GM19240 (cell line): ENCODE measurements around the gene RGS7.

Experiments used
- DNase-seq: peaks from one replicate; pipeline ENCODE4 v3.0.0; 2011; ENCODE audit warnings: low spot score; ENCODE audit not compliant: insufficient read length

Gene RGS7

DNA sequence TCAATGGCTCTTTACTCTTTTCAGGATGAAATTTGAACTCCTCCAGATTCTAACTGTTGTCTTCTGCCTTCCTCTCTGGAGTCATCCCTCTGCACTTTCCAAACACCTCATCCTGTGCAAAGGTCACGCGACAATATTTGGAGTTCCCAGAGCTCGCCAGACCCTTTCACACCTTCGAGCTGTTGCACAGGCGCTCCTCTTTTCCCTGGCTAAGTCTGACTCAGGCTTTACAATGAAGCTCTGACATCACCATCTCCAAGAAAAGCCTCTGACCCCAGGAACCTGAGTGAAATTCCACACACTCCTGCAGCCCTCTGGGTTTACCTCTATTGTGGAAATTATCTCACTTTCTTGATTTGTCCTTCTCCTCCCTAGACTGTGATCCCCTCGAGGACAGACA, 270.3 kb downstream of the RGS7 start:
- DNase-seq = no peak

DNA sequence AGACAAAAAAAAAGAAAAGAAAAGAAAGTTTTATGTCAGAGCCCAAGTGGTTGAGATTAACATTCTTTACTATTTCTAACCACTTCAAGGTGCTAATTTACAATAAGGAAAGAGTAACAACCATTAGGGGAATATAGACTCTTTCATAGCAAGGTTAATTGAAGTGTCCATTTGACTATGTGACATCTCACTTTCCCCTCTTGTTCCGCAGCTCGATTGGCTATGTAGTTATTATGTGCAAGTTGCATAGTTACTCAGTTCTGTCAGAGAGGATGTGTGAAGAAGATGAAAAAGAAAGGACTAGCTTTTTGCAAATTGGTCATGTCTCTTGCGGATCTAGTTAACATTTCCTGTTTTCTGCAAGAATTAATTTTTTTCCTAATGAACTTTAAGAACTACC, 273.7 kb downstream of the RGS7 start:
- no peak for DNase-seq

DNA sequence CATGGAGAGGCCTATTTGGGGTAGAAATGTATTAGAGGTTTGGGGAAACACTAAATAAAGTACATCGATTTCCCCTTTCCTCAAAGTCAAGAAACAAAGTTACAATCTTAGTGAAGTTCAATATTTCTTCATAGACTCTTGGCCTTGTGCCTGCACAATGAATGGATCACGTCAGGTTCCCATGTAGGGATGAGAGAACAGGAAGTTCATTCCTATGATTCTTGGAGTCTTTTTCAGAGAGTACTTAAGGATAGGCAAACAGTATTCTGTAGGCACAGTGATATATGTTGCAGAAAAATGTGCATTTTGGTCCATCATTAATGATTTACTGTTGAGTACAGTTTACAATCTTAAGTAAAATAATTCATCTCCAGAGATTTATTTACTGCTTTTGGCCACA, 275.5 kb downstream of the RGS7 start:
- no peak for DNase-seq

GRCh38 chr1:241079459-241079858, 277.5 kb downstream of the RGS7 start:
- DNase-seq = no peak

DNA sequence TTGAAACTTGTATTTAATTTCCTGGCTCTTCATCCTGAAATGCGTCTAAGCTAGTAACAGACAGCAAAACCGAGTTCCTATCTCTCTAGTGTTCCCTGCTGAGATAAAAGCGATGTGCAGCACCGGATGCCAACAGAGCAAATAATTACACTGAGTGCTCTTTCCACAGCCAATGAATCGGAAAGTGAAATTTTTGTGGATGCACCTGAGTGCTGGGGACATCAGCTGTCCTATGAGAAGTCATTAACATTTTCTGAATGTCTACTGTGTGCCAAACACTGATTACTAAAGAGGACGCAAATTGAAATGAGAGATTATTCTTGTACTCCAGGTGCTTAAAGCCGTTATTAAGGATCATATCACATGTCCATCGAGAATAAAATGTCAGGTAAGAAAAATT, 278.0 kb downstream of the RGS7 start:
- DNase-seq = no peak

- no peak for DNase-seq
Observed at GRCh38 chr1:241077386-241078147, 279.4 kb downstream of the RGS7 start.

GRCh38 chr1:241074507-241074906, 282.5 kb downstream of the RGS7 start:
- DNase-seq = no peak

- DNase-seq = no peak
Observed at GRCh38 chr1:241068359-241068758, 288.6 kb downstream of the RGS7 start.

- no peak for DNase-seq
Observed at GRCh38 chr1:241063276-241063675, 293.7 kb downstream of the RGS7 start.

DNA sequence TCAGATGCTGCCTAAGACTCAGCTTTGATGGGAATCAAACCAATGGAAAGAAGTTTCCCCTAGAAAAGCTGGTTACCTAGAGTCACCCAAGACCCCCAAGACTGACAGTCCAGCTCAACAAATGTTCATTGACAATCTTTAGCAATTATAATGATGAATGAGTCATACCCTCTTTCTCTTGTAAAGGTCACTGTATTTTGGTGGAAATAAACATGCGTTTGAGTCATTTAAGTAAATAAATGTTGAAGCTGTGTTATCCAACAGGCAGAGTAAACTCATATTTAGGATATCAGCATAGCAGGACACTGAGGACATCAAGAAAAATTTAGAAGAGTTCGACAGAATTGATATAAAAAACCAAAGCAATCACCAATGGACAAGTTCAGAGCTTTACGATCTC, 295.9 kb downstream of the RGS7 start:
- no peak for DNase-seq

DNA sequence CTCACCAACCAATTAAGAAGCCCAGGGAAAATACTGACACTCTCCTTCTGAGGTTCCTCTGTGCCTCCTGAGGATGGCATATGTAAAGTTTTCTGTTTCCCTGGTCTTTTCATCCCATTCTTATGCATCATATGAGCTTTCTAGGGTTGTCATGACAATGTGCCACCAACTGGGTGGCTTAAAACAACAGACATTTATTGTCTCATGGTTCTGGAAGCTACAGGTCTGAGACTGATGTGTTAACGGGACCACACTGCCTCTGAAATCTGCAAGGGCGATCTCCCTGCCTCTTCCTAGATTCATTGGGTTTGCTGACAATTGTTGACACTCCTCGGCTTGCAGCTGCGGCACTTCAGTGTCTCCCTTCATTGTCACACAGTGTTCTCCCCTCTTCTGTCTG, 308.4 kb downstream of the RGS7 start:
- no peak for DNase-seq

GRCh38 chr1:241045659-241046058, 311.3 kb downstream of the RGS7 start:
- no peak for DNase-seq

DNA sequence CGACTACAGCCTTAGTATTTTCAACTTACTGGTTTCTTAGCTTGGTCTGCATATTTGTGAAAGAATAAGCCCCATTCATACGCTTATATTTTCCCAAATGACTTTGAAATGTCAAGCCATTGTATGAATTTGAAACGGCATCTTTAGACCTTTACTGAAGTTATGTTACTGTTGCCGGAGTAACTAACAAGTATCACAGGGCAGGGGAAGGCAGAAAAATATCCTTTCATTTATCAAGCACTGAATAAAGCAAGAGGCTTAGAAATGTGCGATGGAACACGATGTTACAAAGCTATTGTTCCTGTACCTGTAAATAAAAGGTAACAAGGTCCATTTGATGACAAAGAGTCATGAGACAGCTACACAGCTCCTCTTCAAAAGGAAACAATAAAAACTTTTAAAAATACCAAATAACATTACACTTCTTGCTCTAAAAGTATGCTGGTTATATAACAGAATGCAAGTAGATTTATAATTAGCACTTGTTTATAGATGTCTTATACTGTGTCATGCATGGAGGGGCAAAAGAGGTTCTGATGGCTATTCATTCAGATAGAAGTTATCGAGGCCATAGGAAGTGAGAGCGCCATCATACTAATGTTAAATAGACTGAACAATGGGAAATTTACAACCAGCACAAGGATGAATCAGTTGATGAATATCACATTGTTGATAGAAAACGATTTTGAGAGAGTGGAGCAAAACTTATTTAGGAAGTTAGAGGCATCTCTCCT, 322.6 kb downstream of the RGS7 start:
- no peak for DNase-seq

GRCh38 chr1:241024834-241025233, 332.2 kb downstream of the RGS7 start:
- no peak for DNase-seq

DNA sequence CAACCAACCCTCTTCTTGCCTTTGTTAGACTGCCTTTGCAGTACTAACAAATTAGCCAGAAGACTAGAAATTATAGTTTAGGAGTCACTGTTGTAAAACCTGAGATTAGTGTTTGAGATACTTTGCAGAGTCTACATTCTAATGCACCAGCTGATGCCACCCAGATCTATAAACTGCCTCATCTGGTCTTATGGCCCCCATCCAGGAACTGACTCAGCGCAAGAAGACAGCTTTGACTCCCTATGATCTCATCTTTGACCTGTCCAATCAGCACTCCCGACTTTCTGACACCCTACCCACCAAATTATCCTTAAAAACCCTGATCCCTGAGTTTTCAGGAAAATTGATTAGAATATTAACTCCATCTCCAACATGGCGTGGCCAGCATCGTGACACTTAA, 334.6 kb downstream of the RGS7 start:
- no peak for DNase-seq

- DNase-seq = no peak
Observed at GRCh38 chr1:241020851-241021697, 335.9 kb downstream of the RGS7 start.

- no peak for DNase-seq
Observed at GRCh38 chr1:241012708-241013340, 344.2 kb downstream of the RGS7 start.

DNA sequence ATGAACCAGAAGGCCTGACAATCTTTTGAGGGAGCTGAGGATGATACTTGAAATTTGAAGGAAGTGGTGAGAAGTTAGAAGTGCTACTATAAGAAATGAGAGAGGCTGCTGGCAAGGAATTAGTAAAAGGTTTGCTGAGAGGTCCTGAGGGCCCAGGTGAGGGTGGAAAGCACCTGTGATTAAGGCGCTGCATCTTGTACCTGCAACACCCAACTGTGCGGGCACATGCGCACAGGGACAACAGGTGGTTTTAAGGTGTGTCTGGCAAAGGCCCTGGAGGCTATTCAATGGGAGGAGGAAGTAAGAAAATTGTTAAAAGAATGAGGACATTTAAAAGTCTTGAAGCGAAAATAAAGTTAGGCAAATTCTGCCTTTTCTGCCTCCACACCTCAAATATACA, 349.3 kb downstream of the RGS7 start:
- no peak for DNase-seq

- DNase-seq = no peak
Observed at GRCh38 chr1:240999826-241000225, 357.2 kb downstream of the RGS7 start.

DNA sequence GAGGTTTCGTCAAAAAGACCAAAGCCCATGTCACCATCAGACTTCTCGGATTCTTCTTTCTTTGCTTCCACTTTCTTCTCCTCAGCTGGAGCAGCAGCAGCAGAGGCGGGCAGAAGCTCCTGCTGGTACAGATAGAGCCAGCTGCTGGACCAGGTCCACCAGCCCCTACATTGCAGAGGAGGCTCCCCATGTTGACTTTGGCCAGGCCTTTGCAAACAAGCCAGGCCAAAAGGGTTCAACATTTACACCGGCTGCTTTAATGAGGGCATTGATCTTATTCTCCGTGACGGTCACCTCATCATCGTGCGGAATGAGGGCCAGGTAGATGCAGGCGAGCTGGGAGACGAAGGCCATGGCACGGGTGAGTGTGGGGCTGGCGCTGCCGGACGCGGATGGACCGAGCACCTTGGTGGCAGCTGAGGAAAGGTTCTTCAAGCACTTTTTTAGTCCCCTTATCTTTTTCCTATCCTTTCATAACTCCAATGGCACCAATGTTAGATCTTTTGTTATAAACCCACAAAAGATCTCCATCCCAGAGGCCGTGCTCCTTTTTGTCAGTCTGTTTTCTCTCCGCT, 358.5 kb downstream of the RGS7 start:
- no peak for DNase-seq

- no peak for DNase-seq
Observed at GRCh38 chr1:240998024-240998423, 359.0 kb downstream of the RGS7 start.
